Lung microvascular endothelial cell (primary cell): Measurements from ENCODE around the gene AGBL5. TPM values are rescaled to one million over a fixed set of nuclear protein-coding genes. Genes with fewer than 3 reads are reported as not detected.
A peak's percentile ranks its signal among the peaks of the same experiment; 100 is the strongest.

Experiments used
- DNase-seq, 2 donors: peaks; one replicate each; pipeline versions ENCODE4 v3.0.0 to v3.0.0-alpha.2; 2010; ENCODE audit warnings: low read depth in 2 of 2
- total RNA-seq: library from RNA; depleted of rRNA; stranded (reverse); fragments of >200 nt; gene quantifications from 2 replicates; pipeline ENCODE4 v1.2.1, GENCODE V29; 2014

The AGBL5 gene
- total RNA-seq, 1 donor from 2014 or later = 13.7 TPM

DNA sequence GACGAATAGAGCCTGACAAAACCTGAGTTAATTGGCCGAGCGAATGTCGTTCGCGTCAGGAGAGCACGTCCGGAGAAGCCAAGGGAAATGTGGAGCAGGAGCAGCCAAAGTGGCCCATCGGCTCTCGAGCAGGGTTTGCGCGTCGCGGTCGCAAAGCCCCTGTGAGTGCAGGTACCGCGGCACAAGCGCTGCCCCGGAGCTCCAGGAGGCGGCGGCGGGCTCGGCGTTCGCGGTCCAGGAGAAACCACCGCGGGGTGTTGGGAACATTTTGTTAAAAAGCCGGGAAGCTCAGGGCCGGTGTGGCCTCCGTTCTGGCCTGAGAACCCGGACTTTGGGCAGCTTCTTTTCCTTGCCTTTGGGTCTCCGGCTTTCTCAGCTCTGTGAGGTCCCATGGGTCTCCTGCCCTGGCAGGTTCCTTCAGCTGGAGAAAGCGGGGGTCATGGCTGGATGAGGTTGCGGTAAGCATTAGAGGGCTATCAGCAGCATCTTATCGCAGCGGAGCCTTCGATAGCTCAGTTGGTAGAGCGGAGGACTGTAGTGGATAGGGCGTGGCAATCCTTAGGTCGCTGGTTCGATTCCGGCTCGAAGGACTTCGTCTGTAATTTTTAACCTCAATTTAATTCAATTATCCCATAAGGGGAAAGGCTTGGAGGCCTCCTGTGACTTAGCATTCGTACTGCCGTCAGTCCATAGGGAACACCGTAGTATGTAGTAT, 1.0 kb upstream of the AGBL5 start:
- DNase-seq = peak; percentile 90 to 93

DNA sequence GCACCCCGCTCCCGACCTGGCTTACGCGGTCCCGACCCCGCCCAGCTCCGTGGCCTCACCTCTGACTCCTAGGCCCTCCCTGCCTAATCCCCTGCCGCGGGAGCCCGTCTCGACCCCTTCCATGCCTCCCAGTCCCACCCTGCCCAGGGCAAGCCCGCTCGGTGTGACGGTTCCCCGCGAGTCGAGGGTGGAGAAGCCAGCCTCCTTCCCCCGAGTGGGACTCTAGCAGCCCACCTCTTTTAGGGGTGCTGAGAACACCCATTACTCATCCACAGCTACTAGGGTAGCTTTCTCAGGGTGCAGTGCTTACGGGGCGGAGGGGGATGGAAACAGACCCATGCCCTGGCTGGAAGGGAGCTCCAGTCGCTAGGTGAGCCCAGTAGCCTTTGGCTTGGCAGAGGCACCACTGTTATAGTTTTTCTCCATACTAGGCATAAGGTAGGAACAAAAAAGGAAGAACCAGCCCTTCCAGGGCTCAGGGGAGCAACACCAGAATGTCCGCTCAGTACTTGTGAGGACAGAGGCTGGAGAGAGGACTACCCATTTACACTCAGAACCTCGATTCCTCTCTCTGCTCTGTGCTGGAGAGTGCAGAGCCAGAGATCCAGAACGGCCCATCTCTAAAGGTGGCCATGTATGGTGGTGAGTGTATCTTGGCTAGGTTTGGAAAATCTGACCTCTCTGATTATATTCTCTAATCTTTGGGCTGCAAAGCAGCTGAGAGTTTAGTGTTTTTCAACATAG, 606 bp downstream of the AGBL5 start:
- DNase-seq = peak in 1 of 2 donors; percentile 20

DNA sequence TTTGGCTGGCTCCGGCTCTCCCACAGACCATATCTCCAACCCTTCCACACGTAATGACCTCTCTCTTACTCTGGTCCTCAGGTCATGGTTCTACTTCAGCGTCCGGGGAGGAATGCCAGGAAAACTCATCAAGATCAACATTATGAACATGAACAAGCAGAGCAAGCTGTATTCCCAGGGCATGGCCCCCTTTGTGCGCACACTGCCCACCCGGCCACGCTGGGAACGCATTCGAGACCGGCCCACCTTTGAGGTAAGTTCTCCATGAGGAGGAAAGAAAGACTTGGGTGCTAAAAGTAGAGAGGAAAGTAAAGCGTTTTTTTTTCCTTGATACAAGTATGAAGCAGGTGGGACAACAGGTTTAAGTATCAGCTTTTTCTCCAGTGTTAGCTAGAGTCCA, 1.9 kb downstream of the AGBL5 start:
- DNase-seq = no peak

DNA sequence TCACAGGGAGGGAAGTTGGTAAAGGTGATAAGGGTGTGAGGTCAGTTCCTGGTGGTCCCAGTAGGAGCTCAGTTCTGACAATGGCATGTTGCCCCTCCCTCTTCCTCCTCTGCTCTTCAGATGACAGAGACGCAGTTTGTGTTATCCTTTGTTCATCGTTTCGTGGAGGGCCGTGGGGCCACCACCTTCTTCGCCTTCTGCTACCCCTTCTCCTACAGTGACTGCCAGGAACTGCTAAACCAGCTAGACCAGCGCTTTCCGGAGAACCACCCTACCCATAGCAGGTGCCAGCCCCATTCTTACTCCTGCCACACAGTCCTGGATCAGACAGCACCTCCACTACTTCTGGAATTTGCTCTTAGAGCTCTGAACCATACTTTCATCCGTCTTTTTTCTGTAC, 2.3 kb downstream of the AGBL5 start:
- DNase-seq = no peak

DNA sequence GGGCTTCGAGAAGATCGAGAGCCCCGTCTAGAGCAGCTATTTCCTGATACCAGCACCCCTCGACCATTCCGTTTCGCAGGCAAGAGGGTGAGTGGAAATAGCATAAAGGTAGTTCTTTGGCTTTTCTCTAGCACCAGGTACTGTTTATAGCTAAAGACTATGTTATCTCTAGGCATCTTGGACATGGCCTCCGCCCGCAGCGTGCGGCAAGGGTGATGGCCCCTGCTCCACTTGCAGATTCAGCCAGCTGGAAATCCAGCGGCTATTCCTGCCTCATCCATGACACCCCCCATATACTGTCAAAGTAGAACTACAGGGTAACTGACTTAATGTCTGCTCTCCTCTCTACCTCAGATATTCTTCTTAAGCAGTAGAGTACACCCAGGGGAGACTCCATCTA, 3.3 kb downstream of the AGBL5 start:
- no peak for DNase-seq

DNA sequence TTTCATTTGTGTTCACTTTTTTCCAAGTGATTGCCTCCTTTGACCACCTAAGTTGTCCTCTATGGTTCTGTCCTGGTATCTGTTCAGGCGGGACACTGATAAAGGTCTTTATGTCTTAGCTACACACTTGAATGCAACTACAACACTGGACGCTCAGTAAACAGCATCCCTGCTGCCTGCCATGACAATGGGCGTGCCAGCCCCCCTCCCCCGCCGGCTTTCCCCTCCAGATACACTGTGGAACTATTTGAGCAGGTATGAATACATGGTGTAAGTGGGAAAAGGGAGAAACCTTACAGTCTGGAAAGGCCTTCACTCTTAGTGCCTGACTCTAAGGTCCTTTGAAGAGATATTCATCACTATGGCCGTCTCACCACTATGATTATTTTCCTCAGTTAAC, 5.7 kb downstream of the AGBL5 start:
- no peak for DNase-seq

DNA sequence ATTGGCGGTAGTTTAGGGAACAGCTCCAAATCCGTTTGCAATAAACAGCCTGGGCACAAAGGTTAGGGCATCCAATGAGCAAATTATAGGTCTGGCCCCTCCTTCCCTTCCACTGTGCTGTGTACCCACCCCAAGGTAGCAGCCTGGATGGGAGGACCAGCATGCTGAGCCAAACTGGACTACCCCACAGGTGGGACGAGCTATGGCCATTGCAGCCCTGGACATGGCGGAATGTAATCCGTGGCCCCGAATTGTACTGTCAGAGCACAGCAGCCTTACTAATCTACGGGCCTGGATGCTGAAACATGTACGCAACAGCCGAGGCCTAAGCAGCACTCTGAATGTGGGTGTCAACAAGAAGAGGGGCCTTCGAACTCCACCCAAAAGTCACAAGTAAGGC, 6.7 kb downstream of the AGBL5 start:
- DNase-seq = no peak

DNA sequence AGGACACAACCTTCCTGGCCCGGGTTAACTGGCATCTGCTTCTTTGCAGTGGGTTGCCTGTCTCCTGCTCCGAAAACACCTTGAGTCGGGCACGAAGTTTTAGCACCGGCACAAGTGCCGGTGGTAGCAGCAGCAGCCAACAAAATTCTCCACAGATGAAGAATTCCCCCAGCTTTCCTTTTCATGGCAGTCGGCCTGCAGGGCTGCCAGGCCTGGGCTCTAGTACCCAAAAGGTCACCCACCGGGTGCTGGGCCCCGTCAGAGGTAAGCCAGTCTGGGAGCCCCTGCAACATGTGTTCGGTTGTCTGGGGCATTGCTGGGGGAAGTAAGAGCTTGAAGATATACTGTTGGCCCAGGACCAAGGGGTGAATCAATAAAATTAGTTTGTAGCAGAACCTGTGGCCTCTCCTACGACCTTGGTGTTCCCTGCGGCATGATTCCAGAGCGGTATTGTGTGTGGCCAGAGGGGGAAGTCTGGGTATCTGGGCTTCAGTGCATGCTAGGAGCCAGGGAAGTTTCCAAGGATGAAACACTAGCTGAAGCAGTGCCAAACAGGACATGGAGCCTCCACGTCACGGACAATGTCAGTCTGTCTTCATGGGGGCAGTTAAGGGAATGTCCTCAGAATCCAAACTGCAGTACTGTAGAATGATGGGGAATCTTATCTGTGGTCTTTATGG, 7.8 kb downstream of the AGBL5 start:
- peak; percentile 23 to 52 for DNase-seq

DNA sequence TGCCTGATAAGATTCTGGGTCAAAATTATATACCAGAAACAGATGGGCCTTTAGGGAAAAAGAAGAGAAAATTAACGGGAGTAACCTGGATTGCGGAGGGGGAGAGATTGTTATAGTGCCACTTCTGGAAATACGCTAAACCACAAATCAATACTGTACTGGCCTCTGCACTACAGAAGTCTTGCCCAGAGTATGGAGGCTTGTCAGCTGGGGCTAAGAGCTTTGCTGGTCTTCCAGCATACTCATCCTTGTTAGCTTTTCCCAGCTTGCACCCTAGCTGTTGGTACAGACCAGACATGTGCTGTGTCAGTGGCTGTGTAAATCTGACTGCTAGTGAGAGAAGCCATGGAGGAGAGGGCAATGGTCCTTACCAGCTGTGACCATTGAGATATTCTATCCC, 8.9 kb downstream of the AGBL5 start:
- DNase-seq = no peak

DNA sequence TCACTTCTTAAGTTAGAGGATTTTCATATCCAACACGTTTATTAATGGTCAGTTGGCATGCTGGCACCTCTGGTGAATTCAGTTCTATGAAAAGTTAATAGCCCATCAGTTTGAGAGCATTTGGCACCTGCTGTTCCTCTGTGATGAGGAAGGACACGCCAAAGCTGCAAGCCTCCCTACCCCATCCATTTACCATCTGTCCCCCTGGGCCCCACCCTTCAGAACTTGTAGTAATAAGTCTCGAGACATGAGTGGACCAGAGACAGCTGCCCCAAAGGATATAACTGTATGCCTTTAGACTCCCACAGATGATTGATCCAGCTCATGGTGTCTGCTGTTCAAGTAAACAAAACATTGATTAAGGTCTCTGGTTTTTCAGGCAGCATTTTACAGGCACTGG, 13.7 kb downstream of the AGBL5 start:
- no peak for DNase-seq

DNA sequence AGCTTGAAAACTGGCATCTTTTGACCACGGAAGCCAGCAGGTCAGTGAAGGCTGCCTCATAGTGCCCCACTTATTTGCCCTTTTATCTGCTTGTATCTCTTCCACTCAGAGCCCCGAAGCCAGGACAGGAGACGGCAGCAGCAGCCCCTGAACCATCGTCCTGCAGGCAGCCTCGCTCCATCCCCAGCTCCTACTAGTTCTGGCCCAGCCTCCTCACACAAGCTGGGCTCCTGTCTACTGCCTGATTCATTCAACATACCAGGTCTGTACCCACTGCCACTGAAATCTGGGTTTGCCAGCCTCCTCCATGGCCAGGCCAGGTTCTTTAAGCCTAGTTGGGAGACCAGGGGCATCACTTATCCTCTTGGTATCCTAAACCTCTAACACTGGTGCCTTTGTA, 15.9 kb downstream of the AGBL5 start:
- DNase-seq = no peak

DNA sequence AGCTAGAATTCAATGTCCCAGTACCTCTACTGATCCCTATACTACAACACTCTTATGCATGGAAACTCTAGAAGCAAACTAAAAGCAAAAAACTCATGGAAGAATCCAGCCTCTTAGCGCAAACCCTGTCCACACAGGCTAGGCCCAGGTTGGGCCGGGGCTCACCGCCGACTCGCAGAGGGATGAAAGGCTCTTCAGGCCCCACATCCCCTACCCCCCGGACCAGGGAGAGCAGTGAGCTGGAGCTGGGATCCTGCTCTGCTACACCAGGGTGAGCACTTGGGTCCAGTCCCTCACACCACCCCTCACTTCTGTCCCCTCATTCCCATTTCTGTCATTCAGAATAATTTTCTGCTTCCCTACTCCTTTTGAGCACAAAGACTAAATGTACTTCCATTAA, 18.0 kb downstream of the AGBL5 start:
- no peak for DNase-seq

DNA sequence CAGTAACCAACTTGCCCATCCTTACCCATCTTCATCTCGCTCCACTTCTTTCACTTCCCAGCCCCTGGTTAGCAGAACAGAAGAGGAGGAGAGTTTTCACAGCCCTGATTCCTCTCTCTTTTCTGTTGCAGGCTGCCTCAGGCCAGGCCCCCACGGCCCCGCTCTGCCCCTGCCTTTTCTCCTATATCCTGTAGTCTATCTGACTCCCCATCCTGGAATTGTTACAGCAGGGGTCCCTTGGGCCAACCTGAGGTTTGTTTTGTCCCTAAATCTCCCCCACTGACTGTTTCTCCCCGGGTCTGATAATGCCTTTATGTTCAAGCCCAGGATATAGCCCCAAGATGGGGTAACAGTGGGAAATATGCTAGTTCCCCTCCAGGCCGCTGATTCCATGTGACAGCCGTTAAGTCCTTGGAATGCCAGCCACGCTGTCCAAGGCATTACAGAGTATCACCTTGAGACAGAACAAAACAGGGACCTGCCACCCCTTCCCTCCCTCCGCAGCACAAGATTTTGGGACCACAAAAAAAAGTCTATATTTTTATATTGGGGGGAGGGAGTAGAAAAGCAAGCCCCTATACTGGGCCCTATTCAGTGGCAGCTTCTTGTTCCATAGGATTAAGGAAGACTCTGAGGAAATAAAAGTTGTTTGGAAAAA, 18.6 kb downstream of the AGBL5 start:
- DNase-seq = no peak

DNA sequence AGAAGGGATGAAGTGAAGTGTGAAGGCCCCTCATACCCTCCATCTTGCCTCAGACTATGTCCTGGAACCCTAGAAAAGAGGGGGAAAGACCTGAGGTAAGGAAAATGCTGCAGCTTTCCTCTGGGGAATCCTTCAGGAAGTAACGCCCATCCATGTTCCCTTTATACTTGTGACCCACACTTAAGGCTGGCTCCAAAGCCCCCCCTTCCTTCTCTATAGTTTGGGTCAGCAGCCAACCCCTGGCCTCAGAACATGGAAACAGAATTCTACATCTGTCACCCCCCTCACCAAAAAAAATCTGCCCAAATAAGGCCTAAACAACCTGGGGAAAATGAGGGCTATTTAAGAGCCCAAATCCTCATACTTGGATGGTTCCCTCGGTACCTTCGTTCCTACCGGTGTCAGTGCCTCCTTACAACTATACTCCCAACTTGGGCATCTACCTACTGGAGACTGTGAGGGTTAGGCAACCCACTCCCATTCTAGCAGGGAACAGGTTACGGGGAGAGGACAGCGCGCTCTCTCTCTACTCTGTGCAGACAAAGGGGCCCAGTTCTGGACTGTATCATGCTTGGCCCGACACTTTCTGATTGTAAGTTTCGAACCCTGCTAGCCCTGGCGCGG, 19.3 kb downstream of the AGBL5 start:
- no peak for DNase-seq

DNA sequence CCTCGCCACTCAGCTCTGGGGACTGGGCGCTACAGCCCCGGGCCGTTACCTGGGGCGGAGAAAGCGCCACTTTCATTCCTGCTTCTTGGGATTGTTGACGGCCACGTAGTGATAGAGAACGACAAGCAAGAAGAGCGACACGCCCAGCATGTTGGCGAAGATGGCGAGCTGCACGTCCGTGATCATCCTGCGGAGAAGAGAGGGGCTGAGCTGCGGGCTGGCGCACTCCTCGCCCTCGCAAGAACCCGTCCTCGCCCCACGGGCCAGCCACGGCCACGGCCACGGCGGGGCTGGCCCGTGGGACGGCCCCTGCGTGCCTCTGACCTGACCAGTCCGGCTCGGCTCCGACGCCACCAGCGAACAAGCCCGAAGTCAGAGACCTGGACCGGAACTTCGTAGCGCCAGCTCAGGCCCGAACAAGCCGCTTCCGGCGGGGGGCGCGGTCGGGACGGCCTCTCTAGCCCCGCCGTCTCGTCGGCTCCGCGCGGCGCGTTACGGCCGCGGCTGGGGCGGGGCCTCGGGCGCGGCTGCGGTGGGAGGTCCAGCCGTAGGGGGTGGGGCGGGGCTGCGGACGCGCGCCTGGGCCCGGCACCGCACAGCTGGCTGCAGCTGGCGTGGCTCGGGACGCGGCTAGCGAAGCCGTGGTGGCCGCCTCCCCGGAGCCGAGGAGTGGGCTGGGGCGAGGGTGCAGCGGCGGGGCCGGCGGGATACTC, 20.0 kb downstream of the AGBL5 start, which contains the start of gene OST4:
Gene OST4 (minus strand): TSS at position 378 of the 713 bp plus-strand sequence.
- DNase-seq = peak; percentile 94 to 95

DNA sequence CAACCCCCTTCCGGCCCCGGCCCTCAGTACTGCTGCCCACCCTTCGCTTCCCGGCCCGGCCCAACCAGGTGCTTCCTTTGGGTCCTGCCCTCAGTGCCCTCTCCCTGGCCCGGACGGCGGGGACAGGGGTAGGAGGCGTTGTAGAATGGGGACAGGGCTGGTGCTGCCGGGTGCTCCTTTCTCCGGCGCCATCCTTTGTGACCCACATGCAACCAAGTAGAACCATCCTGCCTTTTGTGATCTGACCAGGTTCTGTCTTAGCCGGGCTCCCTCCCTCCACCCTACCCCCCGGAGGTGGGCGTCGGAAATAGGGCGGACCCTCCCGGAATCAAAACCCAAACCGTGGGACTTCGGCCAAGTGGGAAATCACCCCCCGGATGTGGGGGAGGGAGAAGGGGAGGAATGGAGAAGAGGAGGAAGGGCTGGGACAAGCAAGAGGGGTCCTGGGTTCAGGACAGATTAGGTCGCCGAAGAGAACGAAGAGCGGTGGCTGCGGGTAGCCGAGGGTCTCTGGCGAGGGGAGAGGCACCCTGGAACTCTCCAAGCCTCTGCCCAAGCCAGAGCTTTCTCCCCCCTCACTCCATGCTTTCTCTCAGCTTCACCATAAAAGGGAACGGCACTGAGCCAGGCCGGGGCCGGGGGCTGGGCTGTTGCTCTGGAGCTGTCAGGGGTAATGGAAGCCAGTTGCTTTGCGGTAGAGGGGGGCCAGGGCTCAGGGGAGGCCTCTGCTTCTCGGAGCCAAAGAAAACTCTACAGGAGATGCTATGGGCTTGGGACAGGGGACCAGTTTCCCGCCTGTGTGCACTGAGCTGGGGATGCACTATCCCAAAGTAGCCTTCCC, 20.7 kb downstream of the AGBL5 start:
- peak in 1 of 2 donors; percentile 48 for DNase-seq

DNA sequence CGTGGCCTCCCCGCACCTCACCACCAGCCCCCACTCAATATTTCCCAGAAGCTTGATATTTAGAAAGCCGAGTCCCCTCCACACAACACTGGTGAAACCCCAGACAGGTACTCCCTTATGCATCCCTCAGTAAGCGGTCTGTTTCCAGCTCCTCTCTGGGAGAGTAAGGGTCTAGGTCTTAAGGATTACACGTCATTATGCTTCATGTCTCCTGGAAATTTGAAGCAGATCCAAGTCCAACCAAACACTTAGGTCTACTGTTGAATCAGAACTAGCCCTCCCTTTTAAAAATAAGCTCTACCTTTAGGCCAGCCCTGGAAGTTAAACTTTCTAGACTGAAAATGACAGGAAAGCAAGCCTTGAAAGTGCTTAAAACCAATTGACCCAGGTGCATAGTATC, 21.5 kb downstream of the AGBL5 start:
- DNase-seq = no peak

DNA sequence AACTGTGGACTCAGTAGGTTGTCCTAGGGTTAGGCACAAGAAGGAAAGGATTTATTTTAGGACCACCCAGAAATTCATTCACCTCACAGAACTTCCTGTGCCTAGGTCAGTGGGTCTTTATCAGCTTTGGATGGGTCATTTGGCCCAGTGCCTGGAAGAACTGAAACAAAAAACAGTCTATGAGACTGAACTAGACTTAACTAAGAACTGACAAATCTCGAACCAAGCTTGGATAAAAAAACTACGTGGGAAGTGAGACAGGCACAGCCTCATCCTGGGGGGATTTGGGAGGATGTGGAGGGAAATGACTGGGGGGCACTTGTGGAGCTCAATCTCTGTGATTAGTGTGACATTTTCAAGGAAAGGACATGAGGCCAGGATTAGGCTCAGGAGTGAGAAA, 22.3 kb downstream of the AGBL5 start:
- no peak for DNase-seq

DNA sequence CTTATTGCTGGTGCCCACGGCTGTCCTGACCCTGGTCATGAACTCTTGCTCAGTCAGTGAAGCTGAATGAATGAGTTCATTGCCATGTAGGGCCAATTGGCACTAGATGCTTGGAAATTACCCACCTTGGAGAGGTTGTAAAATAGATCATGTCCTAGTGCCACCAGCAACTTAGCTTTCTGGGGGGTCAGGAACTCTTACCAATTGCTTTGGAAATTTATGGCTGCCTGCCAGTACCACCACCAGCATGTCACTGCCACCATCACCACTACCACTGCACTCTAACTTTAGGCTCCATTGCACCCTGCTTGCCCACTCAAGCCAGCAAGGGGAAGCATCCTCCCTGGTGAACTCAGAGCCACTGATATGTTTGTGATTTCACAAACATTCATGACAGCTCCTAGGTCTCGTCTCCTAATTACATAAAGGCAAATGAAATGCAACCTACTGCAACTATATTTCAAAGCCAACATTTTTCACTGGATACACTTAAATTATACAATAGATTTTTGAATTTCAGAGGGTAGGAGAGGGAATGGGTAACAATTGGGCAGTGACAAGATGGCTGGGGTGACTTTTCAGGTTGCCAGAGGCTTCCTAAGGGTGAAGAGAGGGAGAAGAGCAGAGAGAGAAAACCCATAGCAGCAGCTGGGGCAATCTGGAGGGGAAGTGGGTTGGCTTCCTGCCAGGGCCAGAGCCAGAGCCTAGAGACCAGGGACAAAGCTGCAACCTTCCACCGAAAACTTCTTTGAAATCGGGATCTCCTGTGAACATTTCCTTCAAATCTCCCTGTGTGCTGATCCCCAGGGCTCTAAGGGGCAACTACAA, 23.5 kb downstream of the AGBL5 start:
- DNase-seq = peak; percentile 47 to 63
